H1 (cell line): ENCODE results near the gene TBCA. TPM values are rescaled to one million over a fixed set of nuclear protein-coding genes. Genes with fewer than 3 reads are reported as not detected.

Experiments used
- CTCF ChIA-PET: fragments of 300-600 bp; sonication (Branson Sonifier 250); formaldehyde crosslinking; loops from one replicate; lab custom pipeline; 2021; ENCODE audit not compliant: partially characterized antibody; lab: Charles Lee
- POLR2A ChIA-PET: fragments of 300-600 bp; sonication (Branson Sonifier 250); formaldehyde crosslinking; loops from one replicate; lab custom pipeline; 2021; ENCODE audit warnings: inconsistent platforms; ENCODE audit not compliant: partially characterized antibody; lab: Charles Lee
- DNase-seq, 2 experiments: peaks; one replicate each; pipeline versions ENCODE4 v3.0.0 to v3.0.0-alpha.2; 2010 to 2022; ENCODE audit warnings: low spot score in 2 of 2, low read depth in 1 of 2, mixed read lengths in 1 of 2
- FAIRE-seq: peaks from 2 replicates; lab custom pipeline; 2011; peaks lifted over from hg19 to GRCh38; lab: Jason Lieb, UNC
- H2AFZ ChIP-seq: 2 replicates; pipeline ENCODE4 v1.8.1; 2012; ENCODE audit warnings: low read length, inconsistent platforms
- H2AK5ac ChIP-seq: 2 replicates; pipeline ENCODE4 v1.6.1; 2013; ENCODE audit warnings: low read depth, low read length
- H2BK120ac ChIP-seq: replicated peaks from 2 replicates; pipeline ENCODE3; 2013; ENCODE audit warnings: low read depth, low read length, inconsistent platforms
- H2BK12ac ChIP-seq: 2 replicates; pipeline ENCODE4 v1.6.1; 2013; ENCODE audit warnings: low read depth, low read length
- H2BK15ac ChIP-seq: 2 replicates; pipeline ENCODE4 v1.6.1; 2013; ENCODE audit warnings: low read length
- H2BK20ac ChIP-seq: 2 replicates; pipeline ENCODE4 v1.6.1; 2013; ENCODE audit warnings: low read length
- H2BK5ac ChIP-seq: 2 replicates; pipeline ENCODE4 v1.6.1; 2013; ENCODE audit warnings: low read depth, low read length
- H3K14ac ChIP-seq: 2 replicates; pipeline ENCODE4 v1.6.1; 2013; ENCODE audit warnings: inconsistent platforms; ENCODE audit not compliant: insufficient read length
- H3K18ac ChIP-seq: 2 replicates; pipeline ENCODE4 v1.6.1; 2013; ENCODE audit warnings: low read length; ENCODE audit errors: extremely low read depth
- H3K23ac ChIP-seq: 2 replicates; pipeline ENCODE4 v1.6.1; 2013; ENCODE audit warnings: inconsistent platforms; ENCODE audit not compliant: insufficient read length
- H3K23me2 ChIP-seq: 2 replicates; pipeline ENCODE4 v1.6.1; 2013; ENCODE audit warnings: low read depth, low read length
- H3K27ac ChIP-seq: 2 replicates; pipeline ENCODE4 v1.6.1; 2011; ENCODE audit warnings: low read depth, low read length, inconsistent platforms
- H3K27me3 ChIP-seq, 4 experiments: replicated peaks in 1 of 4; 1 replicate in 1 of 4; 2 replicates in 3 of 4; pipeline versions ENCODE4 v1.6.1 to v1.8.1; 2011 to 2013; ENCODE audit warnings: low read length in 3 of 4, mild to moderate bottlenecking in 3 of 4, inconsistent platforms in 2 of 4, mixed read lengths in 2 of 4, moderate library complexity in 1 of 4; ENCODE audit not compliant: control insufficient read depth in 3 of 4, insufficient read depth in 3 of 4; ENCODE audit errors: extremely low read depth in 1 of 4
- H3K36me3 ChIP-seq, 4 experiments: 2 replicates each; pipeline versions ENCODE4 v1.6.1 to v1.8.1; 2011 to 2013; ENCODE audit warnings: mild to moderate bottlenecking in 4 of 4, low read length in 3 of 4, moderate library complexity in 2 of 4, control low read depth in 1 of 4, inconsistent platforms in 1 of 4; ENCODE audit not compliant: insufficient read depth in 4 of 4, control insufficient read depth in 2 of 4
- H3K4ac ChIP-seq: replicated peaks from 2 replicates; pipeline ENCODE3; 2013; ENCODE audit warnings: low read length, low read depth, mixed read lengths, inconsistent platforms; ENCODE audit not compliant: insufficient read length
- H3K4me1 ChIP-seq, 4 experiments: replicated peaks in 1 of 4; 1 replicate in 1 of 4; 2 replicates in 3 of 4; pipeline versions ENCODE4 v1.6.1 to v1.8.1; 2011 to 2013; ENCODE audit warnings: low read length in 3 of 4, inconsistent platforms in 2 of 4, mixed read lengths in 1 of 4; ENCODE audit not compliant: insufficient read depth in 4 of 4, control insufficient read depth in 3 of 4
- H3K4me2 ChIP-seq, 2 experiments: 2 replicates each; pipeline versions ENCODE4 v1.6.1 to v1.8.1; 2011 to 2013; ENCODE audit warnings: low read depth in 2 of 2, low read length in 2 of 2, control low read depth in 1 of 2, inconsistent platforms in 1 of 2, mild to moderate bottlenecking in 1 of 2; ENCODE audit not compliant: insufficient read depth in 1 of 2
- H3K4me3 ChIP-seq, 4 experiments: fragments of 200-600, 300-600 bp in 1 of 4; sonication (generic), shearing (Covaris generic), sonication (Bioruptor Twin) in 1 of 4; 2 replicates each; pipeline versions ENCODE4 v1.5.1 to v1.8.1; 2011 to 2016; ENCODE audit warnings: low read length in 4 of 4, low read depth in 3 of 4, control low read depth in 2 of 4, inconsistent platforms in 2 of 4, mild to moderate bottlenecking in 2 of 4, mixed read lengths in 1 of 4, moderate library complexity in 1 of 4; ENCODE audit not compliant: insufficient read depth in 2 of 4; ENCODE audit errors: extremely low read depth in 1 of 4
- H3K56ac ChIP-seq: replicated peaks from 2 replicates; pipeline ENCODE3; 2013; ENCODE audit warnings: low read depth, mild to moderate bottlenecking, mixed read lengths, low read length, inconsistent platforms; ENCODE audit not compliant: insufficient read length
- H3K79me1 ChIP-seq: 2 replicates; pipeline ENCODE4 v1.6.1; 2013; ENCODE audit warnings: low read depth, low read length, control low read depth
- H3K79me2 ChIP-seq, 2 experiments: 2 replicates each; pipeline versions ENCODE4 v1.6.1 to v1.8.1; 2012 to 2013; ENCODE audit warnings: low read length in 2 of 2, mild to moderate bottlenecking in 2 of 2, inconsistent platforms in 1 of 2; ENCODE audit not compliant: insufficient read depth in 2 of 2, control insufficient read depth in 1 of 2
- H3K9ac ChIP-seq, 4 experiments: replicated peaks in 1 of 4; 1 replicate in 1 of 4; 2 replicates in 3 of 4; pipeline versions ENCODE4 v1.6.1 to v1.8.1; 2011 to 2013; ENCODE audit warnings: low read depth in 3 of 4, low read length in 3 of 4, control low read depth in 2 of 4, mild to moderate bottlenecking in 2 of 4, moderate library complexity in 2 of 4, inconsistent platforms in 1 of 4; ENCODE audit errors: extremely low read depth in 1 of 4
- H3K9me3 ChIP-seq, 2 experiments: 2 replicates each; pipeline versions ENCODE4 v1.6.1 to v1.8.1; 2012 to 2013; ENCODE audit warnings: mild to moderate bottlenecking in 2 of 2, moderate library complexity in 2 of 2, control low read depth in 1 of 2, inconsistent platforms in 1 of 2, low read depth in 1 of 2, low read length in 1 of 2, mixed read lengths in 1 of 2; ENCODE audit not compliant: insufficient read depth in 2 of 2
- H4K20me1 ChIP-seq, 2 experiments: replicated peaks in 1 of 2; 2 replicates each; pipeline versions ENCODE3 to v1.8.1; 2011 to 2013; ENCODE audit warnings: inconsistent platforms in 2 of 2, low read length in 2 of 2, mild to moderate bottlenecking in 1 of 2; ENCODE audit not compliant: insufficient read depth in 2 of 2, control insufficient read depth in 1 of 2
- H4K5ac ChIP-seq: 2 replicates; pipeline ENCODE4 v1.6.1; 2013; ENCODE audit warnings: low read length, low read depth, mixed read lengths, inconsistent platforms; ENCODE audit not compliant: insufficient read length
- H4K8ac ChIP-seq: 2 replicates; pipeline ENCODE4 v1.8.0; 2013; ENCODE audit warnings: mild to moderate bottlenecking, moderate library complexity, low read length, inconsistent platforms; ENCODE audit not compliant: insufficient read depth; ENCODE audit errors: extremely low read depth
- H4K91ac ChIP-seq: replicated peaks from 2 replicates; pipeline ENCODE3; 2013; ENCODE audit warnings: low read length, mixed read lengths, inconsistent platforms; ENCODE audit not compliant: insufficient read length
- CBX8 ChIP-seq: fragments of 300-800, 300-1000 bp; sonication (generic); IDR thresholded peaks from 2 replicates; pipeline ENCODE4 v1.7.1; 2016; ENCODE audit warnings: low read depth, low read length, borderline replicate concordance
- CTBP2 ChIP-seq: IDR thresholded peaks from 2 replicates; pipeline ENCODE4 v1.7.0; 2011; ENCODE audit warnings: borderline replicate concordance, mild to moderate bottlenecking, moderate library complexity, mixed read lengths, low read length; ENCODE audit not compliant: insufficient read depth, insufficient read length
- FOSL1 ChIP-seq: IDR thresholded peaks from 2 replicates; pipeline ENCODE4 v1.6.1; 2011; ENCODE audit warnings: mild to moderate bottlenecking, low read depth, low read length, moderate library complexity; ENCODE audit not compliant: insufficient read depth
- MAFK ChIP-seq: IDR thresholded peaks from 2 replicates; pipeline ENCODE4 v1.6.1; 2012; ENCODE audit warnings: low read depth, mild to moderate bottlenecking, improper control_type of control experiment, low read length
- NRF1 ChIP-seq: IDR thresholded peaks from 2 replicates; pipeline ENCODE4 v1.6.1; 2011; ENCODE audit warnings: mild to moderate bottlenecking, low read depth, low read length, improper control_type of control experiment
- SAP30 ChIP-seq: fragments of 300-600 bp; sonication (generic); IDR thresholded peaks from 2 replicates; pipeline ENCODE4 v1.7.1; 2012; ENCODE audit warnings: low read length, moderate library complexity, mild to moderate bottlenecking, inconsistent platforms; ENCODE audit not compliant: insufficient read depth, insufficient replicate concordance
- SIN3A ChIP-seq, 2 experiments: IDR thresholded peaks in 1 of 2; conservative IDR thresholded peaks in 1 of 2; 2 replicates each; pipeline ENCODE4 v1.6.1; 2011 to 2012; ENCODE audit warnings: low read length in 2 of 2, improper control_type of control experiment in 1 of 2, low read depth in 1 of 2, mild to moderate bottlenecking in 1 of 2
- TEAD4 ChIP-seq: IDR thresholded peaks from 2 replicates; pipeline ENCODE4 v1.6.1; 2012; ENCODE audit warnings: low read depth, low read length, inconsistent platforms, mixed read lengths
- ZNF274 ChIP-seq: IDR thresholded peaks from 2 replicates; pipeline ENCODE4 v1.7.0; 2012; ENCODE audit warnings: low read length, borderline replicate concordance; ENCODE audit errors: extremely low read depth
- WGBS, 2 experiments: shearing (Covaris generic) in 1 of 2; methylation state at CpG; one replicate each; pipeline versions ENCODE4 v1.1.6 to v1.1.7; 2013 to 2015; ENCODE audit warnings: low lambda C conversion rate in 2 of 2, mixed read lengths in 2 of 2, inconsistent platforms in 1 of 2, low coverage in 1 of 2, missing lambda C conversion rate in 1 of 2; ENCODE audit not compliant: insufficient replicate concordance in 2 of 2, insufficient coverage in 1 of 2, insufficient read length in 1 of 2; ENCODE audit errors: extremely low coverage in 1 of 2, missing lambda C conversion rate in 1 of 2; 5-methylcytosine and 5-hydroxymethylcytosine counted together
- polyA plus RNA-seq, 7 experiments: library from polyadenylated mRNA; depleted of rRNA in 3 of 7; stranded (reverse) in 5 of 7; unstranded in 2 of 7; fragments of >200 nt in 5 of 7; fragments of 200-250 nt in 2 of 7; gene quantifications; 1 replicate in 5 of 7; 2 replicates in 1 of 7; 4 replicates in 1 of 7; pipeline versions ENCODE4 v1.2.1 to v1.2.3, GENCODE V29; 2011 to 2013; ENCODE audit warnings: missing spikeins in 2 of 7, mixed read lengths in 2 of 7
- total RNA-seq: library from RNA; stranded (reverse); fragmentation: NEBNext Ultra II Directional; extraction: Animal tissue kit (Norgen Biotek cat#: 25700); gene quantifications from 2 replicates; pipeline ENCODE4 v1.2.1, GENCODE V29; 2021

Gene TBCA
- total and polyA plus RNA-seq, 2 of the 8 experiments (the other 6 are each of a cell fraction or from before 2014, with no cell fraction given) = 55.7 to 320 TPM

DNA sequence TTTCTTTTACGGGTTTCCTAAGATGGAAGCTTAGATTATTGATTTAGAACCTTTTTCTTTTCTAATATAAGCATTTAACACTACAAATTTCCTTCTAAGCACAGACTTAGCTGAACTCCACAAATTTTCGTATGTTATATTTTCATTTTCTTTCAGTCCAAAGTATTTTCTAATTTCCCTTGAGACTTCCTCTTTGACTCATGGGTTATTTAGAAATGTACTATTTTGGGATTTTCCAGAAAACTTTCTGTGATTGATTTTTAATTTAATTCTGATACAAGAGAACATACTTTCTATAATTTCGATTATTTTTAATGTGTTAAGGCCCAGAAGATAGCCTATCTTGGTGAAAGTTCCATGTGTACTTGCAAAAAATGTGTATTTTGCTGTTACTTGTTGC lies 19.7 kb upstream of the TBCA start:
- H2BK12ac ChIP-seq = no peak overlapping the region
- FAIRE-seq (no peak), DNase-seq (no peak)
- H3K56ac ChIP-seq = no peak overlapping the region
- H3K4me3 ChIP-seq = no peak overlapping the region
- no peak overlapping the region for H3K9ac ChIP-seq
- H2AK5ac ChIP-seq = no peak overlapping the region
- no peaks in the 10 kb centered on the region; a peak in 1 of 7 replicates for H3K27me3 ChIP-seq
- H2BK15ac ChIP-seq = no peak overlapping the region
- H4K5ac ChIP-seq = no peak overlapping the region
- H3K27ac ChIP-seq = no peak overlapping the region
- H2AFZ ChIP-seq = no peak overlapping the region
- H2BK20ac ChIP-seq = no peak overlapping the region
- H3K36me3 ChIP-seq = no peaks in the 10 kb centered on the region
- no peak overlapping the region for H4K91ac ChIP-seq
- no peak overlapping the region for H3K4ac ChIP-seq
- H3K23ac ChIP-seq = no peak overlapping the region
- no peaks in the 10 kb centered on the region; a peak in 1 of 4 replicates for H3K9me3 ChIP-seq
- H3K79me2 ChIP-seq = no peaks in the 10 kb centered on the region
- H2BK5ac ChIP-seq = no peak overlapping the region
- H3K4me1 ChIP-seq = peaks cover 0 to 4% (median 0%) of the 10 kb centered on the region in 4 experiments; a peak in 1 of 7 replicates
- H3K18ac ChIP-seq = no peak overlapping the region
- TF ChIP-seq MAFK = no peak
- TF ChIP-seq TEAD4 = no peak
- TF ChIP-seq CBX8 = no peak
- TF ChIP-seq ZNF274 = no peak
- TF ChIP-seq NRF1 = no peak
- TF ChIP-seq SIN3A (conservative IDR thresholded peaks at IDR 0.05 in 1 of 2, IDR thresholded peaks at IDR 0.05 in 1 of 2; ENCODE audit: low read depth in 1 of 2, low read length in 2 of 2) = no peak
- no peak for TF ChIP-seq SAP30
- no peak for TF ChIP-seq FOSL1
- TF ChIP-seq CTBP2 = no peak
- ChIA-PET POLR2A (no interaction called here), CTCF (no interaction called here)
- no peaks in the 10 kb centered on the region for H3K79me1 ChIP-seq
- H4K8ac ChIP-seq = no peak overlapping the region
- H3K4me2 ChIP-seq = no peak overlapping the region
- H2BK120ac ChIP-seq = no peak overlapping the region
- H3K23me2 ChIP-seq = no peaks in the 10 kb centered on the region
- no peak overlapping the region for H3K14ac ChIP-seq
- 91% methylated on average over 3 of the region's 3 CpGs; no CpG with 5 or more reads in 1 of the 2 experiments for WGBS, 2 experiments
- no peaks in the 10 kb centered on the region for H4K20me1 ChIP-seq
